Activated CD4-positive, alpha-beta T cell treated with anti-CD3 and anti-CD28 coated beads for 36 hours (primary cell): ENCODE data around the gene RNF130. TPM values are rescaled to one million over a fixed set of nuclear protein-coding genes. Genes with fewer than 3 reads are reported as not detected.

Experiments
- ATAC-seq: fragments of 200-7000 bp; cut with Tn5 transposase; one replicate; pipeline ENCODE4 v1.10.0; 2021; ENCODE audit warnings: mild to moderate bottlenecking, moderate library complexity
- CTCF ChIA-PET: fragments of 350-600 bp; sonication (Branson Sonifier 250); formaldehyde crosslinking; loops from one replicate; lab custom pipeline; 2021; ENCODE audit warnings: antibody characterized with exemption; lab: Charles Lee
- POLR2A ChIA-PET: fragments of 350-600 bp; sonication (Branson Sonifier 250); formaldehyde crosslinking; loops from one replicate; lab custom pipeline; 2021; ENCODE audit warnings: antibody characterized with exemption, inconsistent platforms; lab: Charles Lee
- DNase-seq: peaks from one replicate; pipeline ENCODE4 v3.0.0-alpha.2; 2020
- H3K27ac Mint-ChIP-seq: one replicate; pipeline ENCODE4 v1.8.0; 2021; ENCODE audit warnings: mixed read lengths
- H3K27me3 Mint-ChIP-seq: one replicate; pipeline ENCODE4 v1.8.0; 2021; ENCODE audit warnings: mixed read lengths
- H3K36me3 Mint-ChIP-seq: one replicate; pipeline ENCODE4 v1.8.0; 2021; ENCODE audit warnings: low read depth, mixed read lengths
- H3K4me1 Mint-ChIP-seq: one replicate; pipeline ENCODE4 v1.8.0; 2021; ENCODE audit warnings: mixed read lengths
- H3K4me3 Mint-ChIP-seq: one replicate; pipeline ENCODE4 v1.8.0; 2021; ENCODE audit warnings: mild to moderate bottlenecking, moderate library complexity, mixed read lengths
- H3K9me3 Mint-ChIP-seq: one replicate; pipeline ENCODE4 v1.8.0; 2021; ENCODE audit warnings: low read depth, mixed read lengths
- intact Hi-C, 2 experiments: fragments of 100-400 bp; cut with DNase I in 1 of 2; cut with micrococcal nuclease in 1 of 2; formaldehyde crosslinking; loops; one replicate each; pipeline versions ENCODE4 v1.14.2 to v1.15.1; 2022 to 2024; cut with DNase I, micrococcal nuclease
- total RNA-seq, 2 experiments: library from RNA; stranded (reverse); gene quantifications; one replicate each; pipeline ENCODE4 v1.2.3, GENCODE V29; 2021

Gene RNF130
- total RNA-seq, 2 experiments from 2014 or later: 10.3 to 13.3 TPM

DNA sequence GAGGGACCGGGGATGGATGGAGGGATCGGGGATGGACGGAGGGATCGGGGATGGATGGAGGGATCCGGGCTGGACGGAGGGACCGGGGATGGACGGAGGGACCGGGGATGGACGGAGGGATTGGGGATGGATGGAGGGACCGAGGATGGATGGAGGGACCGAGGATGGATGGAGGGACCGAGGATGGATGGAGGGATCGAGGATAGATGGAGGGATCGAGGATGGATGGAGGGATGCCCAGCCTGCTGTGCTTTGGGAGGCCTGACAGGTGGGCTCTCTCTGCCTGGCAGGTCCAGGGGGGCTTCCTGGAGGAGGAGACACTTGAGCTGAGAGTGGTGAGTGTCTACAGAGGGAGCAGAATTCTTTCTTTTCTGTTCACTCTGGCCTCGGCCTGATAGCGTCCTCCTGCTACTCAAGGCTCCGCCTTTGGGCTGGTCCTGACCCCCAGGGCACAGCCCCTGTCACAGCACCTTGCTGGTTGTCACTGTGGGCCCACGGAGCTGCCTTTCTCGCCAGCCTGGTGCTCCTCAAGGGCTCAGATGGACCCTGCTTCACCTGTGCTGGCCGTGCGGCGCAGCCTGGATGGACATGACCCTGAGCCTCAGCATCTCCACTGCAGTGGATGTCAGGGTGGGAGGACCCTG is 42.2 kb upstream of the RNF130 start:
- no peak for DNase-seq
- ATAC-seq: no peak
- Mint-ChIP-seq H3K4me3 (no peak overlapping the region), H3K27ac (no peak overlapping the region), H3K27me3 (peaks cover 2% of the 10 kb centered on the region), H3K36me3 (no peaks in the 10 kb centered on the region), H3K4me1 (no peaks in the 10 kb centered on the region), H3K9me3 (no peaks in the 10 kb centered on the region)
- ChIA-PET POLR2A (no interaction called here), CTCF (no interaction called here)
- intact Hi-C loops: no loop called here

DNA sequence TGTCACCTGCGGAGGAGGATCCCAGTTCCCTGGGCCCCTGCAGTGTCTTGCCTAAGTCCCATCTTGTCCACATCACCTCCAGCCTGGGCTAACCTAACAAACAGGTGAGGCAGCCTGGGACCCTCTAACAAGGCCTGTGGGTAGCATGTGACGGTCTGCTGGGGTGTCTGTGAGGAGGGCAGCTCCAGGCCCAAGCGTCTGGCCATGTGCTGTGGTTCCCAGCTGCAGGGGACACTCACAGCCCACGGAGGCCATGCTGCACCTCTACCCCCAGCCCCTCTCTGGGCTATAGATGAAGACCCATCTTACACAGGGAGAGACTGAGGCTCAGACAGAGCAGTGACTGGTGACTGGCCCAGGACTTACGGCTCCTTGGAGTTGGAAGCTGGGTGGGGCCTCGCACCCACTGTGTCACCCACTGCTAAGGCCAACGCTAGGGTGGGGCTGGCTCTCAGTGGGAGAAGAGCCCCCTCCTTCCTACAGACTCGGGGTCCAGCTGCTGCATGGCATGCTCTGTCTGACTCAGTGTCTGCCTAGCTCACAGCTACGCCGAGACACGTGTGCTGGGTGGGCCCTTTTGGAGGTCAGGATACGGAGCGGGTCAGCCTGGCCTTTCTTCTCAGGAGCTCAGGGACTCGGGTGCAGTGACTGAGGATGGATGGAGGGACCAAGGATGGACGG is 40.8 kb upstream of the RNF130 start:
- ChIA-PET POLR2A (no interaction called here), CTCF (no interaction called here)

DNA sequence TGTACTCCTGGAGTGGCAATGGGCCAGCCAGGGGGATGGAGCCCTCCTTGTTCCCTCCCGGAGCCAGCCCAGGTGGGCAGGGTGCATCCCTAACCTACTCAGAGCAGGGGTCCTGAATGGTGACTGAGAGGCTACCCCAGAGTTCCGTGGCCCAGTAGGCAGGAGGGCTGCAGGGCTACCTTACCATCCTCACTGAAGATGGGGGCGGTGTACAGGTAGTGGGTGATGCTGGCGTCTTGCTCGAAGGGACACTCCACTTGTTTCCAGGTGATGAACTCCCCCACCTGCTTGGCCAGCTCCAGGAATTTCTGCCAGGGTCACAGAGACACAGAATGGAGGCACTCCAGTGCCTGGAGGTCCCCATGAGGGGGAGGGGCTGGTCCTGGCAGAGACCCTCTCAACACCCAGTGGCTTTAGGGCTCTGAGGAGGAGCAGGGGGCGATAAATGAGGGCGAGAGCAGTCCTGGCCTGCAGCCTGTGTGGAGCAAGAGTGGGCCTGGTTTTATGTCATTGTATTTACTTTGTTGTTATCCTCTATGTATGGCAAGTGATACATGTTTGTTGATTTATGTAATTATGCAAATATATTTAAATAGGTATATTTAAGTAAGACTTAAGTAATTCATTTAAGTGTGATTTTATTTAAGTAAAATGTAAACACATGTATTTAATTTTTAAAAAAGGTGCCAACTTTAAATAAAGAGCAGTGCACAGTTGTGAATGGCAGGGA is 39.9 kb upstream of the RNF130 start:
- no peak overlapping the region for H3K27ac Mint-ChIP-seq
- peaks cover 9% of the 10 kb centered on the region for H3K9me3 Mint-ChIP-seq
- ChIA-PET POLR2A (no interaction called here), CTCF (no interaction called here)
- ATAC-seq: no peak
- no peaks in the 10 kb centered on the region for H3K4me1 Mint-ChIP-seq
- H3K4me3 Mint-ChIP-seq: no peak overlapping the region
- H3K36me3 Mint-ChIP-seq: peaks cover 9% of the 10 kb centered on the region
- intact Hi-C loops: no loop called here
- peaks cover 5% of the 10 kb centered on the region for H3K27me3 Mint-ChIP-seq
- DNase-seq: no peak

More for the DNA sequence above, 40.8 kb upstream of the RNF130 start:
- ATAC-seq (no peak), DNase-seq (no peak)
- Mint-ChIP-seq H3K9me3 (peaks cover 2% of the 10 kb centered on the region), H3K27ac (no peak overlapping the region), H3K4me3 (no peak overlapping the region), H3K4me1 (no peaks in the 10 kb centered on the region), H3K27me3 (peaks cover 2% of the 10 kb centered on the region), H3K36me3 (peaks cover 3% of the 10 kb centered on the region)
- intact Hi-C loops: no loop called here

GRCh38 chr5:180109920-180110319 is 38.4 kb upstream of the RNF130 start:
- ATAC-seq: no peak
- no peak overlapping the region for H3K4me3 Mint-ChIP-seq
- POLR2A ChIA-PET: no interaction called here

GRCh38 chr5:180107005-180107404 is 35.4 kb upstream of the RNF130 start:
- intact Hi-C loops: loop anchor here in 1 of 2 experiments (5.0 kb wide), 1 partner anchor 785 kb away; no protein-coding TSS in a partner anchor
- H3K9me3 Mint-ChIP-seq: peaks cover 13% of the 10 kb centered on the region
- DNase-seq (no peak), ATAC-seq (no peak)
- peaks cover 5% of the 10 kb centered on the region for H3K27me3 Mint-ChIP-seq
- H3K27ac Mint-ChIP-seq: no peak overlapping the region
- peaks cover 9% of the 10 kb centered on the region for H3K36me3 Mint-ChIP-seq
- no peaks in the 10 kb centered on the region for H3K4me1 Mint-ChIP-seq
- no peak overlapping the region for H3K4me3 Mint-ChIP-seq
- ChIA-PET CTCF (no interaction called here), POLR2A (no interaction called here)

More at GRCh38 chr5:180109920-180110319, 38.4 kb upstream of the RNF130 start:
- H3K9me3 Mint-ChIP-seq: peaks cover 13% of the 10 kb centered on the region
- no peaks in the 10 kb centered on the region for H3K4me1 Mint-ChIP-seq
- peaks cover 9% of the 10 kb centered on the region for H3K36me3 Mint-ChIP-seq
- H3K27me3 Mint-ChIP-seq: peaks cover 5% of the 10 kb centered on the region
- intact Hi-C loops: loop anchor here in 1 of 2 experiments (5.0 kb wide), 1 partner anchor 788 kb away; no protein-coding TSS in a partner anchor
- no peak overlapping the region for H3K27ac Mint-ChIP-seq
- CTCF ChIA-PET: no interaction called here
- DNase-seq: no peak

DNA sequence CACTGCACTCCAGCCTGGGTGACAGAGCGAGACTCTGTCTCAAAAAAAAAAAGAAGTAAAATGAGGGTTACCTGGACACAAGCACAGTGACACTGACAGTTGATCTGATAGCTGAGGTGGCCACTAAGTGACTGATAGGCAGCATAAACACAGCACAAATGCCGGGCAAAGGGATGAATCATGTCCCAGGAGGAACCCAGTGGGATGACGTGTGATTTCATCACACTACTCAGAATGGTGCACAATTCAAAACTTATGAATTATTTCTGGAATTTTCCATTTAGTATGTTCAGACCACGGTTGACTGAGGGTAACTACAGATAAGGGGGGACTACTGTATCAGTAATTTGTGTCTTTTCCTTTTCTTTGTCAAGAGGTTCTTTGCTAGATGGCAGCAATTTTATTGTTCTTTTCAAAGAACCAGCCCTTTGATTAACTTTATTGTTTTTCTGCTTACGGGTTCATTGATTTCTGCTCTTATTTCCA is 34.3 kb upstream of the RNF130 start:
- Mint-ChIP-seq H3K4me1 (no peaks in the 10 kb centered on the region), H3K27me3 (peaks cover 5% of the 10 kb centered on the region), H3K9me3 (peaks cover 13% of the 10 kb centered on the region), H3K36me3 (peaks cover 9% of the 10 kb centered on the region), H3K27ac (no peak overlapping the region), H3K4me3 (no peak overlapping the region)
- ATAC-seq (no peak), DNase-seq (no peak)
- ChIA-PET CTCF (interaction anchor here (1.1 kb wide), 1 partner anchor 210 kb away, joined by 3 read pairs; no protein-coding TSS in a partner anchor), POLR2A (no interaction called here)
- intact Hi-C loops: loop anchor here in 1 of 2 experiments (5.0 kb wide), 1 partner anchor 784 kb away; no protein-coding TSS in a partner anchor

DNA sequence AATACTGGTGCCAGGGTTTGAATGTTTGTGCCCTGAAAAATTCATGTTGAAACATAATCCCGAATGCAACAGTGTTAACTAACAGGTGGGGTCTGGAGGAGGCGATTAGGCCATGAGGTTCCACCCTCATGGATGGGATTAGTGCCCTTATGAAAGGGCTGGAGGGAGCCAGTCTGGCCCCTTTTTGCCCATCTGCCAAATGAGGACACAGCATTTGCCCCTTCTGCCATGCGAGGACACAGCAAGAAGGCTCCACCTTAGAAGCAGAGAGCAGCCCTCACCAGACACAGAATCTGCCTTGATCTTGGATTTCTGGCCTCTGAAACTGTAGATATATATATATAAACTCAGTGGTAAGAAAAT is 32.6 kb upstream of the RNF130 start:
- DNase-seq (no peak), ATAC-seq (no peak)
- Mint-ChIP-seq H3K36me3 (peaks cover 9% of the 10 kb centered on the region), H3K27ac (no peak overlapping the region), H3K4me3 (no peak overlapping the region), H3K4me1 (no peaks in the 10 kb centered on the region), H3K9me3 (peaks cover 13% of the 10 kb centered on the region), H3K27me3 (peaks cover 4% of the 10 kb centered on the region)
- intact Hi-C loops: no loop called here
- ChIA-PET POLR2A (no interaction called here), CTCF (interaction anchor here (1.0 to 1.1 kb wide), 2 partner anchors 11 to 13 kb away, joined by 3 read pairs; no protein-coding TSS in a partner anchor)

DNA sequence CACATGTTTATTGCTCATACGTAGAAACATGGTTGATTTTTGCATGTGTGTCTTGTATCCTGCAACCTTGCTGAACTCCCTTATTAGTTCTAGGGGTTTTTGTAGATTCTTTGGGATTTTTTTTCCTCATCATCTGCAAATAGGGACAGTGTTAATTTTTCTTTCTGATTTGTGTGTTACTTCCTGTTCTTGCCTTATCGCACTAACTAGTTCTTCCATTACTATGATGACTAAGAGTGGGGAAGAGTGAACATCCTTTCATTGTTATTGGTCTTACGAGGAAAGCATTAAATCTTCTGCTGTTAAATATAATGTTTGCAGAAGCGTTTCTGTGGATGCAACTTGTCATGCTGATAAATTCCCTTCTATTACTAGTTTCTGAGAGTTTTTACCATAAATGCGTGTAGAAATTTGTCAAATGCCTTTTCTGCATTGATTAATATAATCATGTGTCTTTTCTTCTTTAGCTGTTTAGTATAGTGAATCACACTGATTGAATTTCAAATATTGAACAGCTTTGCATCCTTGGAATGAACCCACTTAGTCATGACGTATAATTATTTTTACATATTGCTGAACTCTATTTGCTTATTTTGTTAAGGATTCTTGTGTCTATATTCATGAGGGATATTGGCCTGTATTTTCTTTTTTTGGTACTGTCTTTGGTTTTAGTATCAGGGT is 32.1 kb upstream of the RNF130 start:
- no peak for DNase-seq
- no peak overlapping the region for H3K4me3 Mint-ChIP-seq
- H3K4me1 Mint-ChIP-seq: no peaks in the 10 kb centered on the region
- CTCF ChIA-PET: interaction anchor here (1.0 to 1.1 kb wide), 2 partner anchors 10 to 12 kb away, joined by 3 read pairs; no protein-coding TSS in a partner anchor
- H3K27ac Mint-ChIP-seq: no peak overlapping the region
- intact Hi-C loops: no loop called here
- peaks cover 9% of the 10 kb centered on the region for H3K36me3 Mint-ChIP-seq
- POLR2A ChIA-PET: no interaction called here
- ATAC-seq: no peak
- peaks cover 13% of the 10 kb centered on the region for H3K9me3 Mint-ChIP-seq
- H3K27me3 Mint-ChIP-seq: peaks cover 4% of the 10 kb centered on the region

DNA sequence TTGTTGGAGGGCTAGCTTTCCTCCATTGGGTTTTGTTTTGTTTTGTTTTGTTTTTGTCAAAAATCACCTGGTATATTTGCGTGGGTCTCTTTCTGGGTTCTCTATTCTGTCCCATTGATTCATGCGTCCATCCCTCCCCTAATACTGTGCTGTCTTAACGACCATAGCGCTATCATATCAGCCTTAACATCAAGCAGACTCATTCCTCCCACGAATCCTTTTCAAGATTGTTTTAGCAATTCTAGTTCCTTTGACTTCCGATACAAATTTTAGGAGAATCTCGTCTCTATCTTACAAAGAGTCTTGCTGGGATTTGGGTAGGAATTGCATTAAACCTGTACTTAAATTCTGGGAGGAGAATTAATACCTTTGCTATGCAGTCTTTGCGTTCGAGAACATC is 31.1 kb upstream of the RNF130 start:
- POLR2A ChIA-PET: no interaction called here
- Mint-ChIP-seq H3K4me3 (no peak overlapping the region), H3K9me3 (peaks cover 11% of the 10 kb centered on the region), H3K27ac (no peak overlapping the region), H3K27me3 (peaks cover 4% of the 10 kb centered on the region), H3K36me3 (peaks cover 7% of the 10 kb centered on the region), H3K4me1 (no peaks in the 10 kb centered on the region)
- intact Hi-C loops: no loop called here
- ATAC-seq (no peak), DNase-seq (no peak)
- CTCF ChIA-PET: no interaction called here

DNA sequence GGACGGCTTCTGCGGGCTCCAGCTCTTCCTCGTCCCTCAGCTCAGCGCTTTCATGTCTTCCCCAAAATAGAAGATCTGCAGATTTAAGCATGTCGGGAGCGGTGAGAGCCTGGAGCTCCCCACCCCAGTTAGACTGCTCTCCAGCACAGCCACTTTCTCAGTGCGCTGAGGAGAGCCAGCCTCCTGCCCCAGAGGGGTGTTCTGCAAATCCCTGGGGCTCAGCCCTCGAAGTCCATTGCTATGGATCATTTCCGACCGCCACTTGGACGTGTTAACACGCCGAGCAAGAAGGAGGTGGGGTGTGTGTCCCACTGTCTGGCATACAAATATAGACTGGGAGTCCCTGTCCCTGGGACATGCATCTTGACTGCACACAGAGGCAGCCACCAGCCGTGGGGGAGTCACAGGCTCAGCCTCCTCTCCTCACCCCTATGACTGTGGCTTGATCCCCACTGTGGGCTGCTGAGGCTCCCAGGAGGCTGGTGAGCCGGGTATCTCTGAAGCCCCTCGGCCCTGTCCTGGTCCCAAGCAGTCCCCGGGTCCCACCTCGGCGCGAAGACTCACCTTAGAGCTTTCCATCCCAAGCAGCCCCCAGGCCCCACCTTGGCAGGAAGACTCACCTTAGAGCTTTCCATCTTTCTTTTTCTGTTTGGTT is 30.0 kb upstream of the RNF130 start:
- H3K4me3 Mint-ChIP-seq: no peak overlapping the region
- peaks cover under 1% of the 10 kb centered on the region for H3K27me3 Mint-ChIP-seq
- CTCF ChIA-PET: no interaction called here
- intact Hi-C loops: no loop called here
- H3K4me1 Mint-ChIP-seq: no peaks in the 10 kb centered on the region
- H3K27ac Mint-ChIP-seq: no peak overlapping the region
- peaks cover 2% of the 10 kb centered on the region for H3K36me3 Mint-ChIP-seq
- DNase-seq: no peak
- peaks cover 5% of the 10 kb centered on the region for H3K9me3 Mint-ChIP-seq
- no peak for ATAC-seq
- POLR2A ChIA-PET: no interaction called here
